Right lobe of liver (tissue), 6 donors: ENCODE results near the gene TIFAB. TPM values are rescaled to one million over a fixed set of nuclear protein-coding genes. Genes with fewer than 3 reads are reported as not detected.

ENCODE experiments used
- ATAC-seq, 4 donors: fragments of 200-7000 bp; cut with Tn5 transposase; one replicate each; pipeline ENCODE4 v1.9.1; 2020; ENCODE audit warnings: mild to moderate bottlenecking in 4 of 4, moderate library complexity in 4 of 4
- DNase-seq, 3 donors: peaks; one replicate each; pipeline ENCODE4 v3.0.0-alpha.2; 2020
- H3K27ac ChIP-seq, 3 donors: fragments of 200-600 bp; one replicate each; pipeline ENCODE4 v1.8.0; 2022
- H3K27me3 ChIP-seq, 2 donors: fragments of 200-600 bp; one replicate each; pipeline ENCODE4 v1.8.0; 2022
- H3K36me3 ChIP-seq, 4 donors: fragments of 200-600 bp; sonication (generic) in 1 of 4; one replicate each; pipeline versions ENCODE4 v1.5.1 to v1.8.0; 2017 to 2022; ENCODE audit warnings: control low read depth in 1 of 4
- H3K4me1 ChIP-seq, 4 donors: fragments of 200-600 bp; sonication (generic) in 1 of 4; one replicate each; pipeline versions ENCODE4 v1.5.1 to v1.8.0; 2017 to 2022; ENCODE audit warnings: control low read depth in 1 of 4
- H3K4me3 ChIP-seq, 3 donors: fragments of 200-600 bp; one replicate each; pipeline ENCODE4 v1.8.0; 2022
- H3K9me3 ChIP-seq, 4 donors: fragments of 200-600 bp; sonication (generic) in 1 of 4; one replicate each; pipeline versions ENCODE4 v1.5.1 to v1.8.0; 2017 to 2022; ENCODE audit warnings: control low read depth in 1 of 4
- POLR2A ChIP-seq: fragments of 450-650 bp; IDR thresholded peaks from one replicate; pipeline ENCODE4 v1.6.1; 2017; ENCODE audit warnings: antibody characterized with exemption, mild to moderate bottlenecking
- WGBS: methylation state at CpG from one replicate; pipeline ENCODE4 v1.1.6; 2018; ENCODE audit warnings: low coverage, low lambda C conversion rate; ENCODE audit not compliant: insufficient coverage; ENCODE audit errors: missing lambda C conversion rate; 5-methylcytosine and 5-hydroxymethylcytosine counted together
- intact Hi-C, 2 donors: fragments of 100-400 bp; cut with DNase I; formaldehyde crosslinking; loops; one replicate each; pipeline versions ENCODE4 v1.11.2 to v1.14.1; 2022
- total RNA-seq, 6 experiments: library from RNA; depleted of rRNA in 2 of 6; stranded (reverse); fragments of >200 nt in 2 of 6; fragmentation: NEBNext Ultra II Directional in 3 of 6; extraction: Animal tissue kit (Norgen Biotek cat#: 25700) in 3 of 6; gene quantifications; one replicate each; pipeline versions ENCODE4 v1.1.0 to v1.2.4, GENCODE V29; 2016 to 2023
- TF ChIP-seq, protein P1 (sequence below), 4 donors: fragments of 200-600 bp in 3 of 4; fragments of 450-650 bp in 1 of 4; IDR thresholded peaks; one replicate each; pipeline versions ENCODE4 v1.5.1 to v1.8.0; 2016 to 2022; ENCODE audit warnings: antibody characterized with exemption in 4 of 4, mild to moderate bottlenecking in 2 of 4
- donor health status: DM: no; HTN: yes; CAD: no.
- donor health status: DM: no; HTN: no; CAD: no.
- donor health status: DM: no; HTN: no; CAD: no.
- donor health status: DM: no; HTN: yes; CAD: no.
- donor health status: DM: no; HTN: yes; CAD: no.

TIFAB gene
- total RNA-seq, 6 experiments from 2014 or later: 0.05 to 0.09 TPM; not detected in 4

DNA sequence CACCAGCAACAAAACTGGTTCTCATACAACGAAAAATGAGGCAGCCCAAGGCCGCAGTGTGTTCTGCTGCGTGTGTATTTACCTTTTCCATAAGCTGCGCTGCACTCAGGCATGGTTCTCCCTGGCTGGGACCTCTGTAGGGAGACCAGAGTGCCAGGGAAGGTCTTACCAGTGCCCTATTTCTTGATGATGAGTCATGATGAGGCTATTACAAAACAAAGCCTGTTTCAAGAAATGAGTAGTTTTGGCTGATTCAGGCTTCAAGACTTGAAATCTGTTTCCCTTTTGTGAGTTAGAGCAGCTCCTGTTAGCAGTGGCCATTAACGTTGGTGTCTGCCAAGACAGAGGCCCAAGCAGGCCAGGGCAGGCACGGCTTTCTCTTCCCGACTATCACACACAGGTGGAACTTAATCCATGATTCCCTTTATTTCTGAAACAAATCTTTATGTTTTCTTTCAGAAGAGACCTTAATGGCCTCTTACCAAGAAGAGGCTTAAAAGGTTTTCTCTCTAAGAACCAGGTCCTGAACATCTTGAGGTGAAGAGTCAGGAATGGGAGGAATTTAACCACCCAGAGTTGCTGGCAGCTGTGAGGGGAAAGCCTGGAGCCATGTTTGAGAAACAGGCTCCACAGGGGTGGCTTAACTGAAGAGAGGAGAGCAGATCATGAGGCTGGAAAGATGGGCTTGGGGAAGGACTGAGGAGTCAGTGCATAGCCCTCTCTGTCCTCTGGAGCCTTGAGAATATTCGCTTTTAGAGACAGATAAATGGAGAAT, 41.4 kb upstream of the TIFAB start:
- ATAC-seq (peak in 1 of 4 donors; percentile 38), DNase-seq (no peak)
- TF ChIP-seq, protein P1, sequence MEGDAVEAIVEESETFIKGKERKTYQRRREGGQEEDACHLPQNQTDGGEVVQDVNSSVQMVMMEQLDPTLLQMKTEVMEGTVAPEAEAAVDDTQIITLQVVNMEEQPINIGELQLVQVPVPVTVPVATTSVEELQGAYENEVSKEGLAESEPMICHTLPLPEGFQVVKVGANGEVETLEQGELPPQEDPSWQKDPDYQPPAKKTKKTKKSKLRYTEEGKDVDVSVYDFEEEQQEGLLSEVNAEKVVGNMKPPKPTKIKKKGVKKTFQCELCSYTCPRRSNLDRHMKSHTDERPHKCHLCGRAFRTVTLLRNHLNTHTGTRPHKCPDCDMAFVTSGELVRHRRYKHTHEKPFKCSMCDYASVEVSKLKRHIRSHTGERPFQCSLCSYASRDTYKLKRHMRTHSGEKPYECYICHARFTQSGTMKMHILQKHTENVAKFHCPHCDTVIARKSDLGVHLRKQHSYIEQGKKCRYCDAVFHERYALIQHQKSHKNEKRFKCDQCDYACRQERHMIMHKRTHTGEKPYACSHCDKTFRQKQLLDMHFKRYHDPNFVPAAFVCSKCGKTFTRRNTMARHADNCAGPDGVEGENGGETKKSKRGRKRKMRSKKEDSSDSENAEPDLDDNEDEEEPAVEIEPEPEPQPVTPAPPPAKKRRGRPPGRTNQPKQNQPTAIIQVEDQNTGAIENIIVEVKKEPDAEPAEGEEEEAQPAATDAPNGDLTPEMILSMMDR (IDR thresholded peaks at IDR 0.05): no peak
- no peak for TF ChIP-seq POLR2A
- Histone ChIP-seq H3K4me1 (peaks cover 0 to 21% (median 0%) of the 10 kb centered on the region in 4 donors), H3K36me3 (no peaks in the 10 kb centered on the region), H3K4me3 (no peak overlapping the region), H3K27me3 (peaks cover 0 to 28% of the 10 kb centered on the region in 2 donors), H3K9me3 (no peaks in the 10 kb centered on the region), H3K27ac (no peak overlapping the region)
- 46% methylated on average over 5 of the region's 8 CpGs for WGBS
- intact Hi-C loops: no loop called here

DNA sequence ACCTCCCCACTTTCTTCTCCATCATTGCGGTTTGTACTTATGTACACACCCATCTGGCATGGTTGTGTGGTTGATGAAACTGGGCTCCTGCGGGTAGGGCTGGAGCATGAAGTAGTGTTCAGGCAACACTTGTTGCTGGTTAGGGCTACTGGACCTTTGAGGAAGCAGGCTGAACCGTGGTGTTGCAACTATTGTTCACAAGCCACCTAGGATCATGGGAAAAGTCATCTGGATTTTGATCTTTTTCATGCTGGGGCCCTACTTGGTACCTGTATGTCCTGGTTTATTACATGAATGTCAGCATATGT, 40.1 kb upstream of the TIFAB start:
- ATAC-seq (no peak), DNase-seq (no peak)
- no peaks in the 10 kb centered on the region for H3K9me3 ChIP-seq
- 26% methylated on average over 3 of the region's 3 CpGs for WGBS
- H3K36me3 ChIP-seq: no peaks in the 10 kb centered on the region
- TF ChIP-seq POLR2A: no peak
- TF ChIP-seq, protein P1 (IDR thresholded peaks at IDR 0.05): no peak
- intact Hi-C loops: no loop called here
- H3K4me1 ChIP-seq: peaks cover 0 to 21% (median 0%) of the 10 kb centered on the region in 4 donors
- peaks cover 0 to 29% of the 10 kb centered on the region in 2 donors for H3K27me3 ChIP-seq
- no peak overlapping the region for H3K27ac ChIP-seq
- H3K4me3 ChIP-seq: no peak overlapping the region

DNA sequence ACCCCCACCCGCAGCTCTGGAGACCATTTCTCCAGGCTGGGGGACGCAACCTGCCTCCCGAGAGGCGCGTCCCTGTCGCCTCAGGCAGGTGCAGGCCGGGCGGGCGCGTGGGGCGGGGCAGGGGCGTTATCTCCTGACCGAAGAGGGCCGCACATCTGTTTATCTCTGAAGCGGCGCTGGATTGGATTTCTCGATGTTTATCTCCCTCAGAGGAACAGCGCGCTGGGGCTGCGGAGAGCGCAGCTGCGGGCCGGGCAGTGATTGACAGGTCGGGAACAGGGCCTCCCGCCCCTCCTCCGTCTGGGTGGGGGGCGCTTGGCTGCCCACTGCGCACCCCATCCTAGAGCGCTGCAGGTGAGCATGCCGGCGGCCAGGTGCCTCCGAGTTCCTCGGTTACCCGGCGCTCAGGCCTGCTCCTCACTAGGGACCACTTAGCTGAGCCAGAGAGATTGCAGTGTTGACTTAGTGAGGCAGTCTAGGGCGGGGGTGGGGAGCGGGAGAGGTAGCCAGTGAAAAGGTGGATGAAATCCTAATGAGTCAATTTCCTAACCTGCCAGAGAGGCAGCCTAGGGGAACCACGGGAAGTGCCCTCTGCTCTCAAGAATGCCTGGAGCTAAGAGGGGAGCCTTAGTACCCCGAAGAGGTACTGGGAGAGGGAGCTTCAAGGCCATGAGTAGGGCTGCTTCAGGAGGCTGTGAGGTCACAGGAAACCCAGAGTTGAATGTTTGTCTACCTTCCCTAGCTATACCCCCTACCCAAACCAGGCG, 39.6 kb upstream of the TIFAB start:
- intact Hi-C loops: no loop called here
- DNase-seq (no peak), ATAC-seq (peak in 2 of 4 donors; percentile 49 to 74)
- peaks cover 0 to 29% of the 10 kb centered on the region in 2 donors for H3K27me3 ChIP-seq
- H3K4me1 ChIP-seq: peaks cover 0 to 21% (median 0%) of the 10 kb centered on the region in 4 donors
- no peak overlapping the region for H3K27ac ChIP-seq
- no peaks in the 10 kb centered on the region for H3K9me3 ChIP-seq
- no peak for TF ChIP-seq POLR2A
- TF ChIP-seq, protein P1 (IDR thresholded peaks at IDR 0.05): no peak
- WGBS: 16% methylated on average over 3 of the region's 40 CpGs
- no peak overlapping the region for H3K4me3 ChIP-seq
- H3K36me3 ChIP-seq: no peaks in the 10 kb centered on the region

DNA sequence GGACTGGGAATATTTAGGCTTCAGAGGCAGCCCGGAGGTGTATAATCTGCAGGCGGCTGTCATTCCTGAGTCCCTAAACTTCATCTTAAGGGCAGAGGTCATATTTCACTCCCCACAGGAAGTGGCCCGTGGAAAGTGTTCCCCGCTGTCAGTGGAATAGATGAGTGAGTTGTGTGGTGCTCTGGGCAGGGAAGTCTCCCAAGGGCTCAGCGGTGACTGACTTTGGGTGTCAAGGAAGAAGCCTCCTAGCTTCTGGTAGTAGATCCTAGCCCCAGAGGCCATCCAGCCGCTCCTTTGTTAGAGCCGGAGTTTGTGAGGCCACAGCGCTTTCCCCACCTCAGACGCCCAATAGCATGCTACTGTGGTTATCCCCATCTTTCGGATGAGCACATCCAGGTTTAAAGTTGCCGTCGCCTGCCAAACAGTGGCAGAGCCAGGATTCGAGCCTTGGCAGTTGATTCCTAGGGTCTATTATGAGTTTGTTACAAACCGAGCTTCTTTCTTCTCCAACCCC, 38.9 kb upstream of the TIFAB start:
- Histone ChIP-seq H3K4me3 (no peak overlapping the region), H3K36me3 (no peaks in the 10 kb centered on the region), H3K4me1 (peaks cover 0 to 21% (median 0%) of the 10 kb centered on the region in 4 donors), H3K27me3 (peaks cover 0 to 29% of the 10 kb centered on the region in 2 donors), H3K9me3 (no peaks in the 10 kb centered on the region), H3K27ac (no peak overlapping the region)
- WGBS: 18% methylated on average over 3 of the region's 14 CpGs
- ATAC-seq (no peak), DNase-seq (no peak)
- no peak for TF ChIP-seq POLR2A
- TF ChIP-seq, protein P1 (IDR thresholded peaks at IDR 0.05): no peak
- intact Hi-C loops: no loop called here
